ENCODE results near the gene BLMH. TPM values are rescaled to one million over a fixed set of nuclear protein-coding genes. Genes with fewer than 3 reads are reported as not detected.

BLMH gene
- total RNA-seq, 2 experiments from 2014 or later: 68.0 to 70.5 TPM

DNA sequence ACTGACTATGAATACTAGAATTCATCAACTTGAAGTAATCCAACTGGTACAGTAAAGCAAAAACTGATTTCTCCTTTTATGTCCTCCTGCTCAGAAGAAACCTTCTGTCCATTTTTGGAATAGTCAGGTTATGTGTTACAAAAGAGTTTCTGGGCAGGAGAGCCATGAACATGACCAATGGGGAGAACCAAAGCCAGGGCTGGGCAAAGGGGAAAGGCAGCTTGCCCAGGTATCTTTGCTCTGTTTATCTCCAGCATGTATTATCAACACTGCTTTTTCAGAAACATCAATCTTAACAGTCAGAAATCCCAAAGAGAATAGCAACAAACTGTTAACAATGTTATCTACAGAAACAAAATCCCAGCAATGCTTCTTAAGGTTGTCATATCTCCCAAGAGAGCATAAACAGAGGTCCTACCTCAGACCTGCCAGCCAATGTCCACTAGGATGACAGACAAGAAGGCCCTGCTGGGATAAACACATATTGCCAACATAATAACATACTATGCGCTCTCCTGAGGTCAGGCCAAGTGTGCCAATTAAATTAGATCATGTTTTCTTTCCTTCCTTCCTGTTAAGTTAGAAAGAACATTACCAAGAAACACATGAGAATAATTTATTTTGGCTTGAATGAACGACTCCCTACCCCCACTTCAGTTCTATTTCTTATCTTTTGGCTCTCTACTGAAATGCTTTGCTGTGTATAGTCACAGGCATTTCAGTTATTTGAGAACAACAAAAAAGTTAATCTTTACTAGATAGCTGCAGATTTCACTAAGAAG lies 28.0 kb downstream of the BLMH start:
- H3K4me3 Mint-ChIP-seq: no peak overlapping the region
- no peak overlapping the region for H3K27ac Mint-ChIP-seq
- no peak for DNase-seq
- peaks cover 49% of the 10 kb centered on the region for H3K36me3 Mint-ChIP-seq
- H3K27me3 Mint-ChIP-seq: no peaks in the 10 kb centered on the region
- CTCF ChIA-PET: no interaction called here
- no peaks in the 10 kb centered on the region for H3K9me3 Mint-ChIP-seq (ENCODE audit: low read depth)
- ATAC-seq: no peak
- H3K4me1 Mint-ChIP-seq: peaks cover 9% of the 10 kb centered on the region

DNA sequence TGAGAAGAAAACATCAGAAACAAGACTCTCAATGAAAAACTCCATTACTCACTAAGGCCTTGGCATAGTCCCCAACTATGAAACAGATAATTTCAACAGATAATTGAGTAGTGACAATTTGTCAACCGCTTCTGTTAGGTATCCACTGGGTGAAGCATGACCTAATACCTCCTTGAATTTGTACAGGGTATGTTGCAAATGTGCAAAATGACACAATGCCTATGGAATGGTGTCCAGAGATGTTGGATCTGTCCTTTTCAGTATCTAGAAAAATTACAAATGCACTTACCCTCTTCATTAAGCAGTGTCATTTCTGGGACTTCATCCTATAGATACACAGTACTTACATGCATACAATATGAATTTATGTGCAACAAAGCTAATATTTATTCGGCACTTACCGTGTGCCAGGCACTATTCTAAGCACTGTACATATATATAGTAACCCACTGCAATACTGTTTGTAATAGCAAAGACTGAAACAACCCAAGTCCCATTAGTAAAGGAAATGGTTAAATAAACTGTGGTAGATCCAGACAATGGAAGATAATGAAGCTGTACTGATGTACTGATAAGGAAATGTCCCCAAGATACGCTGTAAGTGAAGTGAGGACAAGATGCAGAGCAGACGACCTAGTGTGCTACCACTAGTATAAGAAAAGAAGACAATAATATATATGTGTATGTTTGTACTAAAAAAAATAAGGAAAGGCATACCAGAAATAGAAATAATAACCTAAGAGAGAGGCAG lies 34.8 kb downstream of the BLMH start:
- Mint-ChIP-seq H3K9me3 (ENCODE audit: low read depth) (no peaks in the 10 kb centered on the region), H3K4me1 (peaks cover 18% of the 10 kb centered on the region), H3K4me3 (no peak overlapping the region), H3K36me3 (peaks cover 27% of the 10 kb centered on the region), H3K27me3 (no peaks in the 10 kb centered on the region), H3K27ac (no peak overlapping the region)
- no peak for ATAC-seq
- CTCF ChIA-PET: no interaction called here
- no peak for DNase-seq

DNA sequence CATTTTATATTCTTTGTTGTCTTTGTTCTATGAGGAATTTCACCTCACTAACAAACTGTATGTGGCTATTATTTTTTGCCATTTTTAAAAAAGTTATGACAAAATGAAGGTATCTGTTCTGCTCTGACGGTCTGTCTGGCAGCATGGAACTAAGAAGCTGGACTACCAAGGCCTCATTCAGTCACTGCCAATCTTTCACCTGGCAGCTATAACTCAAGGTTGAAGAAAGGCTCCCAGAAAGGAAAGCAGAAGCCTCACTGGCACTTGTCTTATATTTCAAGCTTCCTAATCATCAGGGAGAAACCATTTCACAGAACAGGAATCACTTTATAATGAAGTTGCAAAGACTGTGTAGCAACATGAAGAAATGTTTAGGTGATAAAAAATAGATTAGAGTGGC lies 37.6 kb downstream of the BLMH start:
- Mint-ChIP-seq H3K4me1 (peaks cover 13% of the 10 kb centered on the region), H3K27ac (no peak overlapping the region), H3K9me3 (ENCODE audit: low read depth) (no peaks in the 10 kb centered on the region), H3K27me3 (no peaks in the 10 kb centered on the region), H3K4me3 (no peak overlapping the region), H3K36me3 (peaks cover 31% of the 10 kb centered on the region)
- CTCF ChIA-PET: interaction anchor here (1.3 to 1.4 kb wide), 2 partner anchors 10 to 149 kb away, joined by 3 read pairs; no protein-coding TSS in a partner anchor
- ATAC-seq: no peak
- DNase-seq: no peak

DNA sequence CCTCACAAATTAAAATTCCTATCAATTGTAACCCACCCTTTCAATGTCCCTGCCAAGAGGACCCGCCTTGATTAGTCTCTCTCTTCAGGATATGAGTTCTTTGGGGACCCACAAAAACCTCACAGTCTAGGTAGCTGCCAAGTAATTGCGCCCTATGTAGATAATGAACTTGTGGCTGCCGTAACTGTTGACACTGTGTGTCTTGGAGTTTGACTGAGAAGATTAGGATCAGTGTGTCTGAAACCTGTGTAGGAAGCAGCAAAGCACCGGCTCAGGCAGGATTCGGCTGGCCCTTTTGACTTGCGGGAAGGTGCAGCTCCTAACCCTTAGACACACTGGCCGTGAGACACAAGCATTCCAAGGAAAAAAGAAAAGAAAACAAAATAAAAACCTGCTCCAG lies 38.4 kb downstream of the BLMH start:
- Mint-ChIP-seq H3K4me1 (peaks cover 4% of the 10 kb centered on the region), H3K36me3 (peaks cover 38% of the 10 kb centered on the region), H3K27ac (no peak overlapping the region), H3K9me3 (ENCODE audit: low read depth) (no peaks in the 10 kb centered on the region), H3K27me3 (no peaks in the 10 kb centered on the region), H3K4me3 (no peak overlapping the region)
- CTCF ChIA-PET: interaction anchor here (1.3 to 1.4 kb wide), 2 partner anchors 9 to 148 kb away, joined by 3 read pairs; no protein-coding TSS in a partner anchor
- ATAC-seq (no peak), DNase-seq (no peak)

DNA sequence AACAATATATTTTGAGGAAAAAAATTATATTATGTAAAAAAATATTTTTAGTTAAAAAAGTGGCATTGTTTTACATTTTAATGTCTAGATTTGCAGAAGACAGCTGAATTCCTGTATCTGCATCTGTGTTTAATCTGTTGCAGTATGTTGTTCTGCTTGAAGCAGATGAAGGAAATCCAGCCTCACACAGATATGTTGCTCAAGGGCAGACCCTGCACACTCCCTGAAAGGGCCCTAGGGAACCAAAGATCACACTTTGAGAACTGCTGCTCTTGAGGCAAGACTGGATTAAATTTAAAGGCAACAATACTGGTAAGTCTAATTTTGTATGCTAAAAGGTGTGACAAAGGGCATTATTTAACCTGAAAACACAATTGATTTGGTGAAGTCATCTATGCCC lies 39.8 kb downstream of the BLMH start:
- H3K36me3 Mint-ChIP-seq: peaks cover 44% of the 10 kb centered on the region
- no peaks in the 10 kb centered on the region for H3K9me3 Mint-ChIP-seq (ENCODE audit: low read depth)
- ATAC-seq (no peak), DNase-seq (no peak)
- no peak overlapping the region for H3K27ac Mint-ChIP-seq
- CTCF ChIA-PET: no interaction called here
- H3K27me3 Mint-ChIP-seq: no peaks in the 10 kb centered on the region
- H3K4me3 Mint-ChIP-seq: no peak overlapping the region
- H3K4me1 Mint-ChIP-seq: peaks cover 6% of the 10 kb centered on the region

DNA sequence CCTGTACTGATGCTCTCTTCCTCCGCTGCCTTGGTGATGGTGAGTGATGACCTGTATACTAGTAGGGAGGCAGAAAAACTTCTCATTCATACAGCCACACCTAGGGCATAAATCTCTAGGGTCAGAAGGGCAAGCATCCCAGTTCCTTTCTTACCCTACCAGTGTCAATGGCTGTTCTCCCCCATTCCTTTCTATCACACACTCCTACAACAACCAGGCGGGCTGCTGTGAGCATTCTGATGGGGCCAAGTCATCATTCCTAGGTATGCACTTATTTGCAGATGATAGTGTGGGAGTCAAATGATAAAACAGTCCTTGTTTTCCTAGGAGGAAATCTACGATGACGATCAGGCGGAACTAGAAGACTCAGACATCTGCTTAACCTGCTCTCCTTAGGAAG lies 42.3 kb downstream of the BLMH start:
- ATAC-seq: no peak
- CTCF ChIA-PET: interaction anchor here (1.5 kb wide), 1 partner anchor 13 kb away, joined by 3 read pairs; no protein-coding TSS in a partner anchor
- H3K36me3 Mint-ChIP-seq: peaks cover 44% of the 10 kb centered on the region

DNA sequence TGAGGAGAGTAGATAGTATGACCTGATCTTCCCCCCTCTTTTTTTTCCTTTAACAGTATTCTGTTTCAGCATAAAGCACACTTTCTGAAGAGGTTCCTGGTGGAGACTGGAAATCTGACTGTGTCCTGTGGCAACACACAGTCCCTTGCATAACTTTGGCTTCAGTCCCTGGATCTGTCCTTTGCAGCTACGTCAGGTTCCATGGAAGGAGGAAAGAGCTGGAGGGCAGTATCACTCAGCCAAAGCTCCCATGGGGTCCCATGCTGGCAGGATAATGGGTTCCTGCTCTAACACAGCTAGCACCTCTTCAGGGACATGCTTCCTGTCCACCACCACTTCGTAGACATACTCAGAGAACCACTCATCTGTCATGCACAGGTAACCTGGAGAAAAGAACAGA lies 43.0 kb downstream of the BLMH start:
- ATAC-seq (no peak), DNase-seq (no peak)
- H3K27ac Mint-ChIP-seq: no peak overlapping the region
- peaks cover 44% of the 10 kb centered on the region for H3K36me3 Mint-ChIP-seq
- CTCF ChIA-PET: interaction anchor here (1.5 kb wide), 1 partner anchor 12 kb away, joined by 3 read pairs; no protein-coding TSS in a partner anchor
- peaks cover 9% of the 10 kb centered on the region for H3K4me1 Mint-ChIP-seq
- H3K27me3 Mint-ChIP-seq: no peaks in the 10 kb centered on the region
- no peak overlapping the region for H3K4me3 Mint-ChIP-seq
- no peaks in the 10 kb centered on the region for H3K9me3 Mint-ChIP-seq (ENCODE audit: low read depth)

More for the DNA sequence above, 42.3 kb downstream of the BLMH start:
- no peaks in the 10 kb centered on the region for H3K9me3 Mint-ChIP-seq (ENCODE audit: low read depth)
- no peak for DNase-seq
- H3K4me3 Mint-ChIP-seq: no peak overlapping the region
- H3K27ac Mint-ChIP-seq: no peak overlapping the region
- H3K4me1 Mint-ChIP-seq: peaks cover 9% of the 10 kb centered on the region
- no peaks in the 10 kb centered on the region for H3K27me3 Mint-ChIP-seq

DNA sequence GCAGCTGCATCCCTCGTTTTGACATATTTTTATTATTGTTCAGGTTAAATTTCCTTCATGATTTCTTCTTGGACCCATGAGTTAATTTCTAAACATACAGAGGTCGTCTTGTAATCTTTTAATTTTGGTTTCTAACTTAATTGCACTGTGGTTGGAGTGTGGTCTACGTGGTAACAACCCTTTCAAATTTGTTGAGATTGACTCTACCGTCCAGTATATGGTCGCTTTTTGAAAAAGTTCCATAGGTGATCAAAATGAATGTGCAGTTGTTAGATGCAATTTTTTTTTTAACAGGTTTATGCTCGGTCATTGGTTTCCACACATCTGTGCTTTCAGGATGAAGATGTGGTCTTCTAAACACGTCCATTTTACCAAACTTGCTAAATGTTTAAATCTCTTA lies 45.3 kb downstream of the BLMH start:
- ATAC-seq: no peak
- no peak overlapping the region for H3K27ac Mint-ChIP-seq
- H3K36me3 Mint-ChIP-seq: peaks cover 44% of the 10 kb centered on the region

DNA sequence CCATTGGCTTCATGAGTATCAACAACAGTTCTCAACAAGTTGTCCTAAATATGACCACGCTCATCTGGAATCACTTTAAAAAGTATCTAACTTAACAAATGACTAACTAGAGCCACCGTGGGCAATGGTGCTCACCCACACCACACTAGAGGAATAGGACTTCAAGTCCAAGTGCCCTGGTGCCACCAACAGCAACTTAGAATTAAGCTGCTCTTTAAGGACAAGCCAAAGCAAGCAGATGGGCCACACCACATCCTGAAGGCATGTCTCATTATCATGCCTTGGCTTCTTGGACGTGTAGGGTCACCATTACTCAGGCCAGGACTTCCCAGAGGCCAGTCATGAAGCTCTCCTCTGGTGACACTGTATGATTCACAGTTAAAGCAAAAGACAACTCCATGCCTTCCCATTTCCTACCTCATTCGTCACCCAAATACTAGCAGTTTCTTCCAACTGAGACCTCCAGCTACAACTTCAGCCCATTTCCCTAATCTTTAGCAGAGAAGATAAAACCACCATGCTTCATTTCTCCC lies 46.8 kb downstream of the BLMH start:
- ATAC-seq: no peak

More for the DNA sequence above, 45.3 kb downstream of the BLMH start:
- peaks cover 9% of the 10 kb centered on the region for H3K4me1 Mint-ChIP-seq
- no peaks in the 10 kb centered on the region for H3K9me3 Mint-ChIP-seq (ENCODE audit: low read depth)
- no peaks in the 10 kb centered on the region for H3K27me3 Mint-ChIP-seq
- no peak overlapping the region for H3K4me3 Mint-ChIP-seq
- no peak for DNase-seq
- CTCF ChIA-PET: interaction anchor here (0.6 kb wide), 1 partner anchor 90 kb away, joined by 3 read pairs; no protein-coding TSS in a partner anchor

DNA sequence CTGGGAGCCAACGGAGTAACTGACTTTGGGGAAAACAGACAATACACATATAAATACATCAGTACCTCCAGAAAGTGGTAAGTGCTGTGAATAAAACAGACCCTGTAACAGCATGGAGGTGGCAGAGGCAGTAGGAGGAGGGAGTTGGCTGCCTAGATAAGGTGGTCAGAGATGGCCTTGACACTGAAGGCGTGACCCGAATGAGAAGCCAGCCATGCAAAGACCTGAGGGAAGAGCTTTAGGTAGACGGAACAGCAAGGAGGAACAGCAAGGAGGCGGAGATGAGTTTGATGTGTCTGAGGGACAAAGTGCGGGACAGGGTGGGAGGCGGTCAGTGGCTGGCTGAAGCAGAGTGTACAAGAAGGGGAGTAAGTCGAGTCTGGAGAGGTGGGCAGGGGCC lies 48.2 kb downstream of the BLMH start:
- CTCF ChIA-PET: interaction anchor here (0.9 kb wide), 1 partner anchor 139 kb away, joined by 4 read pairs; no protein-coding TSS in a partner anchor
- no peak for ATAC-seq
- Mint-ChIP-seq H3K4me1 (peaks cover 15% of the 10 kb centered on the region), H3K27ac (no peak overlapping the region), H3K9me3 (ENCODE audit: low read depth) (no peaks in the 10 kb centered on the region), H3K4me3 (no peak overlapping the region), H3K36me3 (peaks cover 20% of the 10 kb centered on the region), H3K27me3 (peaks cover 5% of the 10 kb centered on the region)
- DNase-seq: no peak

More for the DNA sequence above, 46.8 kb downstream of the BLMH start:
- Mint-ChIP-seq H3K36me3 (peaks cover 31% of the 10 kb centered on the region), H3K27me3 (peaks cover 2% of the 10 kb centered on the region), H3K27ac (no peak overlapping the region), H3K4me3 (no peak overlapping the region), H3K4me1 (peaks cover 9% of the 10 kb centered on the region), H3K9me3 (ENCODE audit: low read depth) (no peaks in the 10 kb centered on the region)
- DNase-seq: no peak
- CTCF ChIA-PET: interaction anchor here (1.1 to 1.4 kb wide), 2 partner anchors 9 to 92 kb away, joined by 3 to 4 read pairs; no protein-coding TSS in a partner anchor

DNA sequence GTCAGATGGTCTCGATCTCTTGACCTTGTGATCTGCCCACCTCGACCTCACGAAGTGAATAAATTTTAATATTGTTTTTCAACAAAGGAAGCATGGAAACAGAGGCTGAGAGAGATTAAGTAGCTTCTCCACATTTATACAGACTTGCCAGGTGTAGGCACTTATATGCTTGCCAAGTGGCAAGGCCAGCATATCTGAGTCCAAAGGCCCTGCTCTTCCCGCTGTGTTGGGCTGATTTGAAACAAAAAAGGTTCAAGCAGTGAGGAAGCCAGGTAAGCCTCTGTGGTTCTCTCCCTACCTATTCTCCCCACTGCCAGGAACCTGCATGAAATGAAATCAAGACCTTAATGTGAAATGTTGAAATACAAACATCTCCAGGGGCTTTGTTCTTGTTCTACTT lies 48.7 kb downstream of the BLMH start:
- Mint-ChIP-seq H3K9me3 (ENCODE audit: low read depth) (no peaks in the 10 kb centered on the region), H3K27me3 (peaks cover 11% of the 10 kb centered on the region), H3K27ac (no peak overlapping the region), H3K4me1 (peaks cover 19% of the 10 kb centered on the region), H3K36me3 (peaks cover 14% of the 10 kb centered on the region), H3K4me3 (no peak overlapping the region)
- DNase-seq (no peak), ATAC-seq (no peak)
- CTCF ChIA-PET: interaction anchor here (0.9 kb wide), 1 partner anchor 138 kb away, joined by 4 read pairs; no protein-coding TSS in a partner anchor

DNA sequence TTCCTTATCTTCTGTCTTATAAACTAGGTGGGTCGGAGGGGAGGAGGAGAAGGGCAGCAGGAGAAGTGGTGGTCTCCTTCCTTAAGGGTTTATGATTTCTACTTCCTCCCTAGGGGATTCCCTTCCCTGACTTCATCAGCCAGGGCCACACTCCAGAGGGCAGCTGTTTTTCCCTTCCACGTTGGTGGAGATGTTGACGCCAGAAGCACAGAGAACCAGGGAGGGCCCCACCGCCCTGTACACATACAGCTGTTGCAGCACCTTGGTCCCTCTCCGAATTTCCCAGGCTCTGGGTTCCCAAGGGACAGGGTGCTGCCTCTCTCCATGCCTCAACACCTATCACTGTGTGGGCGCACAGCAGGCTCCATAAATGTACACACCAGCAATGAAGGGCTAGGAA lies 50.7 kb downstream of the BLMH start:
- Mint-ChIP-seq H3K27me3 (peaks cover 26% of the 10 kb centered on the region), H3K4me1 (peaks cover 21% of the 10 kb centered on the region), H3K27ac (no peak overlapping the region), H3K36me3 (peaks cover under 1% of the 10 kb centered on the region), H3K4me3 (no peak overlapping the region), H3K9me3 (ENCODE audit: low read depth) (no peaks in the 10 kb centered on the region)
- CTCF ChIA-PET: no interaction called here
- ATAC-seq (no peak), DNase-seq (no peak)

DNA sequence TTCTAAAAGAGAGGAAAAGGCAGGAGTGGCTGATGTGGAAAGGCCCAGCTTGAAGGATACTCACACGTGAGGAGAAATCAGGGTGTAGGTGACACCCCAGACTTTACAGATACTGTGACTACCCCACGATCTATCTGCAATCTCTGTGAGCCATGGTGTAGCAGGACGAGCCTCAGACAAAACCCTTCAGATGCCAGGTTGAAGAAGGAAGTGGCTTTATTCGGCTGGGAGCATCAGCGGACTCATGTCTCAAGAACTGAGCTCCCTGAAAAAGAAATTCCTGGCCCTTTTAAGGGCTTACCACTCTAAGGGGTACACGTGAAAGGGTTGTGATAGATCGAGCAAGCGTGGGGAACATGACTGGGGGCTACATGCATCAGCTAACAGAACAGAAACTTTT lies 51.6 kb downstream of the BLMH start:
- Mint-ChIP-seq H3K36me3 (peaks cover 1% of the 10 kb centered on the region), H3K9me3 (ENCODE audit: low read depth) (no peaks in the 10 kb centered on the region), H3K4me1 (peaks cover 22% of the 10 kb centered on the region), H3K4me3 (no peak overlapping the region), H3K27ac (no peak overlapping the region), H3K27me3 (peaks cover 30% of the 10 kb centered on the region)
- ATAC-seq (no peak), DNase-seq (no peak)
- CTCF ChIA-PET: interaction anchor here (0.9 kb wide), 1 partner anchor 136 kb away, joined by 3 read pairs; no protein-coding TSS in a partner anchor
